Lower leg skin (tissue), 3 donors: Measurements from ENCODE around the gene MIA2.

Experiments used
- POLR2A ChIP-seq, 2 donors: fragments of 450-650 bp; IDR thresholded peaks; one replicate each; pipeline ENCODE4 v1.6.1; 2016 to 2017; ENCODE audit warnings: antibody characterized with exemption in 2 of 2, mild to moderate bottlenecking in 1 of 2, moderate library complexity in 1 of 2
- TF ChIP-seq, protein P1 (sequence below), 3 donors: fragments of 450-650 bp; IDR thresholded peaks; one replicate each; pipeline ENCODE4 v1.5.1; 2016; ENCODE audit warnings: antibody characterized with exemption in 3 of 3, mild to moderate bottlenecking in 3 of 3, moderate library complexity in 2 of 3

DNA sequence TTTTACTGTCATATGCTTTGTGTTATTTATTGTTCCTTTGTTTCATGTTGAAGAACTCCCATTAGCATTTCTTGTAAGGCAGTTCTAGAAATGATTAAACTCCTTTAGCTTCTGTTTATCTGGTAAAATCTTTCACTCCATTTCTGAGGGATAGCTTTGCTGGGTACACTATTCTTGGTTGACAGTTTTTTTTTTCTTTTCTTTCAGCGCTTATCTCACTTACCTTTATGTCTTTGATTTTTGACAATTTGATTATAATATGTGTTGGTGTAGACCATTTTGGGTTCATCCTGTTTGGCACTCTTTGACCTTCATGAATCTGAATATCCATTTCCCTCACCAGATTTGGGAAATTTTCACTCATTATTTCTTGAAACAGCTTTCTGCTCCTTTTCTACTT, 182.4 kb downstream of the MIA2 start:
- TF ChIP-seq, protein P1, sequence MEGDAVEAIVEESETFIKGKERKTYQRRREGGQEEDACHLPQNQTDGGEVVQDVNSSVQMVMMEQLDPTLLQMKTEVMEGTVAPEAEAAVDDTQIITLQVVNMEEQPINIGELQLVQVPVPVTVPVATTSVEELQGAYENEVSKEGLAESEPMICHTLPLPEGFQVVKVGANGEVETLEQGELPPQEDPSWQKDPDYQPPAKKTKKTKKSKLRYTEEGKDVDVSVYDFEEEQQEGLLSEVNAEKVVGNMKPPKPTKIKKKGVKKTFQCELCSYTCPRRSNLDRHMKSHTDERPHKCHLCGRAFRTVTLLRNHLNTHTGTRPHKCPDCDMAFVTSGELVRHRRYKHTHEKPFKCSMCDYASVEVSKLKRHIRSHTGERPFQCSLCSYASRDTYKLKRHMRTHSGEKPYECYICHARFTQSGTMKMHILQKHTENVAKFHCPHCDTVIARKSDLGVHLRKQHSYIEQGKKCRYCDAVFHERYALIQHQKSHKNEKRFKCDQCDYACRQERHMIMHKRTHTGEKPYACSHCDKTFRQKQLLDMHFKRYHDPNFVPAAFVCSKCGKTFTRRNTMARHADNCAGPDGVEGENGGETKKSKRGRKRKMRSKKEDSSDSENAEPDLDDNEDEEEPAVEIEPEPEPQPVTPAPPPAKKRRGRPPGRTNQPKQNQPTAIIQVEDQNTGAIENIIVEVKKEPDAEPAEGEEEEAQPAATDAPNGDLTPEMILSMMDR (IDR thresholded peaks at IDR 0.05), result no peak
- TF ChIP-seq POLR2A (IDR thresholded peaks at IDR 0.05), result no peak
